Suprapubic skin (tissue), 4 donors: ENCODE results near the gene CACNA2D2.

Experiments
- EP300 ChIP-seq: sonication (generic); formaldehyde crosslinking; IDR thresholded peaks from one replicate; pipeline ENCODE4 v1.6.1; 2017; ENCODE audit warnings: antibody characterized with exemption
- POLR2A ChIP-seq, 2 donors: fragments of 450-650 bp; IDR thresholded peaks; one replicate each; pipeline ENCODE4 v1.6.1; 2017; ENCODE audit warnings: antibody characterized with exemption in 2 of 2, mild to moderate bottlenecking in 2 of 2, moderate library complexity in 2 of 2
- POLR2AphosphoS5 ChIP-seq, 3 donors: sonication (generic); formaldehyde crosslinking; IDR thresholded peaks; one replicate each; pipeline ENCODE4 v1.6.1; 2017; ENCODE audit warnings: antibody characterized with exemption in 3 of 3
- TF ChIP-seq, protein P1 (sequence below), 2 donors: fragments of 200-600 bp in 1 of 2; fragments of 450-650 bp in 1 of 2; sonication (generic) in 1 of 2; IDR thresholded peaks; one replicate each; pipeline ENCODE4 v1.5.1; 2016 to 2019; ENCODE audit warnings: antibody characterized with exemption in 2 of 2, mild to moderate bottlenecking in 1 of 2, moderate library complexity in 1 of 2

DNA sequence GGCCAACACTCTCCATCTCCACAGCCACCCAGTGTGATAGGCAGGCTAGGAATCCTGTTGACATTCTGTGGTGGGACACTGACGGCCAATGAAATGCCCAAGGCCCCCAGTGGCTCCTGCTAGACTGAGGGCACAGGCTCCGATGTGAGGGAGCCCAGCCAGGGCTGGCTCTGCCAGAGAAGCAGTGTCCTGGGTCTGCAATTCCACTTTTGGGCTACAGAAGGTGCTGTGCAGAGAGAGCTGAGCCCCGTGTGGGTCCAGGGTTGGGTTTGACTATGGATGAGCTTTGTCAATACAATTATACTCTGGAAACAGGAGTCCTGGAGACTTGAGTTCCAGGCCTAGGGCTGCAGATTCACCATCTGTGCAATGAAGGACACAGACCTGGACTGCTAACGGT, 88.4 kb downstream of the CACNA2D2 start:
- TF ChIP-seq POLR2A (IDR thresholded peaks at IDR 0.05) (no peak), EP300 (no peak), POLR2AphosphoS5 (IDR thresholded peaks at IDR 0.05) (no peak)
- TF ChIP-seq, protein P1, sequence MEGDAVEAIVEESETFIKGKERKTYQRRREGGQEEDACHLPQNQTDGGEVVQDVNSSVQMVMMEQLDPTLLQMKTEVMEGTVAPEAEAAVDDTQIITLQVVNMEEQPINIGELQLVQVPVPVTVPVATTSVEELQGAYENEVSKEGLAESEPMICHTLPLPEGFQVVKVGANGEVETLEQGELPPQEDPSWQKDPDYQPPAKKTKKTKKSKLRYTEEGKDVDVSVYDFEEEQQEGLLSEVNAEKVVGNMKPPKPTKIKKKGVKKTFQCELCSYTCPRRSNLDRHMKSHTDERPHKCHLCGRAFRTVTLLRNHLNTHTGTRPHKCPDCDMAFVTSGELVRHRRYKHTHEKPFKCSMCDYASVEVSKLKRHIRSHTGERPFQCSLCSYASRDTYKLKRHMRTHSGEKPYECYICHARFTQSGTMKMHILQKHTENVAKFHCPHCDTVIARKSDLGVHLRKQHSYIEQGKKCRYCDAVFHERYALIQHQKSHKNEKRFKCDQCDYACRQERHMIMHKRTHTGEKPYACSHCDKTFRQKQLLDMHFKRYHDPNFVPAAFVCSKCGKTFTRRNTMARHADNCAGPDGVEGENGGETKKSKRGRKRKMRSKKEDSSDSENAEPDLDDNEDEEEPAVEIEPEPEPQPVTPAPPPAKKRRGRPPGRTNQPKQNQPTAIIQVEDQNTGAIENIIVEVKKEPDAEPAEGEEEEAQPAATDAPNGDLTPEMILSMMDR (IDR thresholded peaks at IDR 0.05), result no peak
